Stimulated activated CD4-positive, alpha-beta T cell treated with anti-CD3 and anti-CD28 coated beads, Interleukin-2, amount 100 ng/mL, for 24 hours (primary cell): ENCODE results near the gene COX8A.

ENCODE experiments used
- DNase-seq, 2 donors: peaks; one replicate each; pipeline ENCODE4 v3.0.0-alpha.2; 2020

COX8A gene

DNA sequence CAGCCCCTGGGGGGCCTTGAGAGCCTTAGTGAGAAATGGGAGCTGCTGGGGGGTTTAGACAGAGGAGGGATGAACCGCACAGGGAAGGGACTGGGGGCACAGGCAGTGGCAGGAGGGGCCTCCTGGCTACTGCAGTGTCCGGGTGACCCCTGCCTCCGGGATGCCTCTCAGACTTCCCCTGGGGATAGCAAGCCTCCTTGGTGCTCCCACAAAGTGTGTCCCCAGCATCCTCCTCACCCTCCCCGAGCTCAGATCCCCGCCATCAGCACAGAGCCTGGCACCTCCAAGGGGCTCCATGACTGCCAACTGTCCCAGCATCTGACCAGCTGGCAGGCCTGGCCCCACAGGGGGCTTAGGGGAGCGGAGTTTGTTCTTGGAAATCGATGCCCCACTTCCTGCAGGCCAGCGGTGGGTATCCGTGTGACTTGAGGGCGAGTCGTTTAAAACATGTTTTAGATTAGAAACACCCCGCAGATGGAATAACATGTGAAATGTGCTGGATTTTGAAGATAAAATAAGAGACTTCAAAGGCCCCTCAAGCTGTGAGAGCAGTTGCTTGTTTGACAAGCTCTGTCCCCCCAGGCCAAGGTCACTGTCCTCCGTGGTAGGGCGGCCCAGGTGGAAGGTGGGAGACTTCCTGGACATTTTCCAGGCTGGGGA lies 47.8 kb downstream of the COX8A start:
- DNase-seq: no peak

DNA sequence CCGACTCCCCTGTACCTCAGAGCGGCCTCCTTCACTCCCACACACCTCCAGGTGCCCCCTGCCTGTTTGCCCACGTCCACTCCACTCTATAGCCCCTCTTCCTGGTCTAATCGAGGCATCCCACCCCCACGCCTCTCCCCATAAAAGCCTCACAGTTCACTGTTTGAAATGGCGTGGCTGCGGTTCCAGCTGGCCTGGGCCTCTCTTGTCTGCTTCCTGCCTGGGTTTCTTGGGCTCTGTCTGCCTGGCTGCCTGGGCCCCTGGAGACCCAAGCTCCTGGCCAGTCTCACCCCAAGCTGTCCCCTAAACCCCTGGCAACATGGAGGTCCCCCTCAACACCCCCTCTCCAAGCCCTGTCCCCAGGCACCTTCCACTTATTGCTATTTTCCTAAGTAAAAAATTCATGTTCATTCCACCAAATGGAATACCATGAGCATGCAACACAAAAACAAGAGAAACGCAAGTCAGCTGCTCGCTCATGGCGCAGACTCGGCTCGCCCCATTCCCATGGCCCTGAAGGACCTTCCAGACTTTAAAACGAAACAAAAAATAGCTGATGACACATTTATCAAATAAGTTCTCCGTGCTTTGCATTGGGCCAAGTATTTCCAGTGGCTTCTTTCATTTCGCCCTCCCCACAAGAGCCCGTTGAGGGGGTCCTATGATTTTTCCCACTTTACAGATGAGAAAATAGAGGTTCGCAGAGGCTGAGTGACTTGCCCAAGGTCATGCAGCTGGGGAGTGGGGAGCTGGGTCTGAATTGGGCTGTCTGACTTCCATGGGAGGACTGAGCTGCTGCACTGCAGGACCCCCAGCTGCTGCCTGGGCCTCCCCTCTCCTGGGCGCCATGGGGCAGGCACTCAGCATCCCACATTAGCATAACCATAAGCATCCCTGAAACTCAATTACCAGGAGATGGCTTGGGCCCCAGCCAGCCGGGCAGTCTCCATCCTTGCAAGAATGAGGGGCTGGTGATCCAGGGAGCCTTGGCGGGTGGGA lies 49.6 kb downstream of the COX8A start:
- no peak for DNase-seq

DNA sequence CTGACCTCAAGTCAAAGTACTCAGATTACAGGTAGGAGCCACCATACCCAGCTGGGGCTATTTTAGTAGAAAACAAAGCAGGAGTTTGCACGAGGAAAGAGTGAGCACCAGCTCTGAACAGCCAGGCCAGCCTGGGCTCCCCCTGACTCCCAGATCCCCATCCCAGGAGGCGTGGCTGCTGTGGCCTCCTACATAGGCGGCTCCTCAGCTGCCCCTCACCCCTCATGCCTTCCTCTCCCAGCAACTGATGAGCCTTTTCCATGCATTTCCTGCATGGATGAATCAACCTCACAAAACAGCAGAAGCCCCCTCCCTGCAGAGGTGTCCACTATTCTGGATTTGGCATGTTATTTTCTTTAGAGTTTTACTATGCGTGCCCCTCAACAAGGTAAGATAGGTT lies 50.8 kb downstream of the COX8A start:
- DNase-seq: no peak
